Dermis blood vessel endothelial cell (primary cell): ENCODE data around the gene CYP4A22. TPM values are rescaled to one million over a fixed set of nuclear protein-coding genes. Genes with fewer than 3 reads are reported as not detected.
"Not testable (repeated sequence)": the region's sequence is repeated elsewhere in the genome, so short reads cannot be mapped to it uniquely, and the experiment has no call there.

Experiments used
- DNase-seq: peaks from one replicate; pipeline ENCODE4 v3.0.0; 2010
- total RNA-seq: library from RNA; depleted of rRNA; stranded (reverse); fragments of >200 nt; gene quantifications from 2 replicates; pipeline ENCODE4 v1.2.3, GENCODE V29; 2014

Gene CYP4A22
- not detected in 2 replicates for total RNA-seq

- DNase-seq: no peak
Measured at GRCh38 chr1:47137198-47137597, at the start of gene CYP4A22. Gene CYP4A22 (plus strand): TSS chr1:47137441. CDS start chr1:47137486, 45 bp downstream.

- DNase-seq: peak; percentile 60
Measured at GRCh38 chr1:47089356-47089755, 47.9 kb upstream of the CYP4A22 start.

GRCh38 chr1:47091476-47091875, 45.8 kb upstream of the CYP4A22 start:
- DNase-seq: not testable (repeated sequence)

- DNase-seq: no peak
Measured at GRCh38 chr1:47104816-47105215, 32.4 kb upstream of the CYP4A22 start.

- no peak for DNase-seq
Measured at GRCh38 chr1:47106792-47107191, 30.4 kb upstream of the CYP4A22 start.

GRCh38 chr1:47107851-47108574, 29.2 kb upstream of the CYP4A22 start:
- peak; percentile 54 for DNase-seq

GRCh38 chr1:47109482-47109881, 27.8 kb upstream of the CYP4A22 start:
- DNase-seq: not testable (repeated sequence)

GRCh38 chr1:47113178-47113577, 24.1 kb upstream of the CYP4A22 start:
- no peak for DNase-seq

GRCh38 chr1:47121039-47121438, 16.2 kb upstream of the CYP4A22 start:
- DNase-seq: not testable (repeated sequence)

GRCh38 chr1:47124834-47125233, 12.4 kb upstream of the CYP4A22 start:
- DNase-seq: not testable (repeated sequence)

GRCh38 chr1:47126997-47127396, 10.2 kb upstream of the CYP4A22 start:
- DNase-seq: not testable (repeated sequence)

GRCh38 chr1:47128221-47128620, 9.0 kb upstream of the CYP4A22 start:
- DNase-seq: no peak

- not testable (repeated sequence) for DNase-seq
Measured at GRCh38 chr1:47128854-47129253, 8.4 kb upstream of the CYP4A22 start.

GRCh38 chr1:47129489-47130230, 7.6 kb upstream of the CYP4A22 start:
- DNase-seq: not testable (repeated sequence)

GRCh38 chr1:47132665-47133064, 4.6 kb upstream of the CYP4A22 start:
- DNase-seq: not testable (repeated sequence)

GRCh38 chr1:47137925-47138615, 829 bp downstream of the CYP4A22 start:
- no peak for DNase-seq

GRCh38 chr1:47140358-47140757, 3.1 kb downstream of the CYP4A22 start:
- not testable (repeated sequence) for DNase-seq

- DNase-seq: peak; percentile 26
Measured at GRCh38 chr1:47143654-47144053, 6.4 kb downstream of the CYP4A22 start.

- not testable (repeated sequence) for DNase-seq
Measured at GRCh38 chr1:47146495-47146894, 9.3 kb downstream of the CYP4A22 start.

GRCh38 chr1:47147047-47147785, 10.0 kb downstream of the CYP4A22 start:
- no peak for DNase-seq

- DNase-seq: not testable (repeated sequence)
Measured at GRCh38 chr1:47149162-47149561, 11.9 kb downstream of the CYP4A22 start.

GRCh38 chr1:47156457-47156856, 19.2 kb downstream of the CYP4A22 start:
- DNase-seq: not testable (repeated sequence)
